GM10266 (cell line): ENCODE data around the gene PIP5K1B.

Source experiments
- DNase-seq: peaks from one replicate; pipeline ENCODE4 v3.0.0; 2012; ENCODE audit errors: extremely low spot score
- CTCF ChIP-seq: IDR thresholded peaks from 2 replicates; pipeline ENCODE4 v1.5.1; 2012; ENCODE audit warnings: mild to moderate bottlenecking, low read depth; ENCODE audit not compliant: control insufficient read depth, insufficient read depth; ENCODE audit errors: missing control alignments

The PIP5K1B gene

GRCh38 chr9:69013382-69013727 lies 308.3 kb downstream of the PIP5K1B start:
- DNase-seq: no peak
- TF ChIP-seq CTCF: no peak

- DNase-seq: no peak
- no peak for TF ChIP-seq CTCF
Measured at GRCh38 chr9:69014013-69014412, 309.0 kb downstream of the PIP5K1B start, which contains the start of gene PRKACG. Gene PRKACG (minus strand): TSS chr9:69014113. CDS start chr9:69014092, 21 bp downstream.

- no peak for DNase-seq
- no peak for TF ChIP-seq CTCF
Measured at GRCh38 chr9:69016191-69017096, 311.4 kb downstream of the PIP5K1B start.

- DNase-seq: no peak
- TF ChIP-seq CTCF: no peak
Measured at GRCh38 chr9:69018737-69019136, 313.7 kb downstream of the PIP5K1B start.

- no peak for TF ChIP-seq CTCF
- no peak for DNase-seq
Measured at GRCh38 chr9:69019808-69020207, 314.8 kb downstream of the PIP5K1B start.

GRCh38 chr9:69020301-69021145 lies 315.5 kb downstream of the PIP5K1B start:
- TF ChIP-seq CTCF: no peak
- no peak for DNase-seq
